HK-2 (cell line): ENCODE results near the gene SYT15B.
"Not testable (repeated sequence)": the region's sequence is repeated elsewhere in the genome, so short reads cannot be mapped to it uniquely, and the experiment has no call there.

Experiments used
- DNase-seq: peaks from one replicate; pipeline ENCODE4 v3.0.0-alpha.2; 2018; ENCODE audit not compliant: unreplicated experiment

Gene SYT15B

GRCh38 chr10:47725740-47726139 lies 37.7 kb downstream of the SYT15B start:
- not testable (repeated sequence) for DNase-seq

- not testable (repeated sequence) for DNase-seq
Observed at GRCh38 chr10:47725047-47725446, 38.3 kb downstream of the SYT15B start.

GRCh38 chr10:47724119-47724518 lies 39.3 kb downstream of the SYT15B start:
- DNase-seq, result not testable (repeated sequence)

GRCh38 chr10:47723362-47723761 lies 40.0 kb downstream of the SYT15B start:
- DNase-seq, result not testable (repeated sequence)

GRCh38 chr10:47717011-47717769 lies 46.2 kb downstream of the SYT15B start:
- DNase-seq, result not testable (repeated sequence)
